NCI-H2081 (cell line): Measurements from ENCODE around the gene MECR.
"Not testable (repeated sequence)": the region's sequence is repeated elsewhere in the genome, so short reads cannot be mapped to it uniquely, and the experiment has no call there.

Experiments used
- DNase-seq, 2 experiments: peaks; one replicate each; lab custom pipeline; 2025; lab: John Stamatoyannopoulos, UW

MECR gene

DNA sequence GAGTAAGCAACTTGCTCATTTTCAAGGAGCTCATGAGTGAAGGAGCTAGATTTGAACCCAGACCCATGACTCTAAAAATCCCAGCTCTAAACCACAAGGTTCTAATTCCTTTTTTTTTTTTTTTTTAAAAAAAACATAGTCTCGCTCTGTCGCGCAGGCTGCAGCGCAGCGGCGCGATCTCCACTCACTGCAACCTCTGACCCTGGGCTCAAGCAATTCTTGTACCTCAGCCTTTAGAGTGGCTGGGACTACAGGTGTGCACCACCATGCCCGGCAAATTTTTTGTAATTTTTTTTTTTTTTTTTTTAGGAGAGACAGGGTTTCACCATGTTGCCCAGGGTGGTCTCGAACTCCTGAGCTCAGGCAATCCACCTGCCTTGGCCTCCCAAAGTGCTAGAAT, 62.8 kb downstream of the MECR start:
- DNase-seq, result no peak

DNA sequence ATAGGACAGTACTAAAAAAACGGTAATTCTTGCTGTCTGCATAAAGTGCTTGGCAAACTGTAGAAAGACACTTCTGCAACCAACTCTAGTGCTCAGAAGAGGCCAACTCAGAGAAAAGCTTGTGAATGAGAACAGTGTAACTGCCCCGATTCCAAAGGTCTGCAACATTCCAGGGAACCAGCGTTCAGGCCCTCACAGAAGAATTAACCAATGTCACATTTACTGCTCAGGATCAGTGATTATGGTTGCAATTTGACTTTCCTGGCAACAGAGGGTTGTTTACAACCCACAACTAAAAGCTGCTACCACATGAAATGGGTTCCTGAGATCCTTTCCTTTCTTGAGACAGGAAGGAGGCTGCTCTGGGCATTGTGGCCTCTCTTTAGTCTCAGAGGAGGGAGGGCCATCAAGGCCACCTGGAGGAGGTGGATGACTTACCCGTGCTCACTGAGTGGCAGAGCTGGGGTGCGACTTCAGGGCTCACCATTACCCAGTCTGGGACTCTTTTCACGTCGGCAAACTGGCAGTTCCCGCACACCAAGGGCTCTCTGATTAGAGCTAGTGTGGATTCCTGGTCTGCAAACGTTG, 64.3 kb downstream of the MECR start:
- DNase-seq, result no peak

DNA sequence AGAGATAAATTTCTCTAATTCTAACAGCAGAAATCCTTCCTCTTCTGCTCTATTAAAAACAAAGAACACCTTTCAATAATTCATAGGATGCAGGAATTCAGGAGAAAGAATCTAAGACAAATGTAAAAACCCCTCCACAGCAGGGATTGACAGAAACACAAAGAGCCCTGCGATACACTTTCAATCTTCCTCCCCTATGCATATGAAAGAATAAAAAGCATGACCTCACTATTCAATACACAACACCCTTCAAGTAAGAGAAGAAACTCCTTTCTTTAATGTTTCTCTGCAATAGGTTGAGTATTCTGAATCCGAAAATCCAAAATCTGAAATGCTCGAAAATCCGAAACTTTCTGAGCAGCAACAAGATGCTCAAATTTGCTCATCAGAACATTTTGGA, 66.1 kb downstream of the MECR start:
- no peak for DNase-seq

DNA sequence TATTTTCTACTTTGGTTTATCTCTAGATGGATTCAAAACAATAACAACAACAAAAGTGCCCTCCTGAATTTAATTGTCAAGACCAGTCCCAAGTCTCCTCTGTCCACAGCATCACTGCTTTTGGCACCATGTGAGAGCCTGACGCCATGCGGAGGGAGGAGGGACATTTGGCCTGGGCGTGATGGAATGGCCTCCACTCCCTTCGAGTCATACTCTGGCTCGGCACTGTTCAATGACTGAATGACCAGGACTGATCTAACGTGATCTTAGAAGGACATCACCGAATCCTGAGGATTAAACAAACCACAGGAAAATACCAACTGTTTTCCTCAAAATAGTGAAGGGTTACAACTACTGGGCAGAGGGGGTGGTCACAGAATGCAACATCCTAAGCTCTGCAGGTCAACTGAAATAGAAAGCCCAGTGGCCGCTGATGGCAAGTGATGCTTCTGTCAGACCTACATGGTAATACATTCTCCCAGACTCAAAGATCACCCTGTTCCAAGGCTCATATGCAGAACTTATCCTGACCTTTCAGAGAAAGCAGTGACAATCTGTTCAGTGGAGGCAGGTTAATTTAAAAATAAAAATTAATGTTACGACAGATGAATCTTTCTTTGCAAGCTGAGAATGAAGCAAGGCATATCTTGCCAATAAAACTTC, 68.1 kb downstream of the MECR start:
- no peak for DNase-seq

DNA sequence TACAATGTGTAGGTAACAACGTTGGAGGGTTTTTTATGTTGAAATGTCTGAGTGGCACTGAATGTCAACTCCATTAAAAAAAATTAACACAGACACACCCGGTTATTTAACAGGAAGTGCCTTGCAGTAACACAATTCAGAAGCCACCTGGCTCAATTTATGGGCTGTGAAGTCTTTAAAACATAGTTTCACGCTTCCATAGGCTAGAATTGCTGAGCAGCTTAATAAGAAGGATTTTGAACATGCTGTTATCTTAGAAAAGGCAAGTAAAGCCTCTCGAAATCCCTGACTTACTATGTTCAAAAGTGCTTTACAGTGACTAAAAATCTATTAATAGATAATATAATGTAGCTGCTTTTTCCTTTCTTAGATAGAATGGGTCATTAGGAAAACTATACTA, 68.7 kb downstream of the MECR start:
- peak in 1 of 2 experiments; percentile 24 for DNase-seq

DNA sequence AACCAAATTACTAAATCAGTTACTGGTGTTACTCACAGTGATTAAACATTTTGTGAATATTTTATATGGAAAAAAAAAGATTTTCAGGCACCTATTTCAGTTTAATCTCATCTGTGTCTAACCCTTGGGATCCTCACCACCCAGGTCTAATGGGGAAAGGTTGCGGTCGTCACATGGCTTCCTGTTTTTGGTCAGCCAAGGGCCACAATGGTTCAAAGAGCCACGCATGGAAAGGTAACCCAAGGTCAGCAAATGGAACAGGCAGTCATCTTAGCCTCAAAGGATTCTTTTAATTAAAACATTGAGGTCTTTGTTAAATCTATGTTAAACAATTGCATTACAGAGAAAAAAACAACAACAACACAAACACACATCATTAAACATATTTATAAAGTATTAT, 71.0 kb downstream of the MECR start:
- DNase-seq, result no peak

DNA sequence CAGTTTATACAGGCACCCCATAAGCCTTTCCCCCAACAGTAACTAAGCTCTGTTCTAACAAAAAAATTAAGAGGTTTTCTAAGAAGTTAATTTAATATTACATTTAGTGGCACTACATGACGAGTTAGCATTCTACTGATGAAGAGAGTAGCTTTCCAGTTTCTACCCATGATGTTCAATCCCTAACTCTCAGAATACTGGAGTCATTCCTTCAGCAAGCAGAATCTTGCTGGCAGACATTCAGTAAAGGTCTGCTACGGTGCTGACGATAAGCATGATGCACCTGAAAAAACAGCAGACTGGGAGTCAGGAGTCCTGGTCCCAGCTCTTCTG, 73.5 kb downstream of the MECR start:
- DNase-seq, result no peak

DNA sequence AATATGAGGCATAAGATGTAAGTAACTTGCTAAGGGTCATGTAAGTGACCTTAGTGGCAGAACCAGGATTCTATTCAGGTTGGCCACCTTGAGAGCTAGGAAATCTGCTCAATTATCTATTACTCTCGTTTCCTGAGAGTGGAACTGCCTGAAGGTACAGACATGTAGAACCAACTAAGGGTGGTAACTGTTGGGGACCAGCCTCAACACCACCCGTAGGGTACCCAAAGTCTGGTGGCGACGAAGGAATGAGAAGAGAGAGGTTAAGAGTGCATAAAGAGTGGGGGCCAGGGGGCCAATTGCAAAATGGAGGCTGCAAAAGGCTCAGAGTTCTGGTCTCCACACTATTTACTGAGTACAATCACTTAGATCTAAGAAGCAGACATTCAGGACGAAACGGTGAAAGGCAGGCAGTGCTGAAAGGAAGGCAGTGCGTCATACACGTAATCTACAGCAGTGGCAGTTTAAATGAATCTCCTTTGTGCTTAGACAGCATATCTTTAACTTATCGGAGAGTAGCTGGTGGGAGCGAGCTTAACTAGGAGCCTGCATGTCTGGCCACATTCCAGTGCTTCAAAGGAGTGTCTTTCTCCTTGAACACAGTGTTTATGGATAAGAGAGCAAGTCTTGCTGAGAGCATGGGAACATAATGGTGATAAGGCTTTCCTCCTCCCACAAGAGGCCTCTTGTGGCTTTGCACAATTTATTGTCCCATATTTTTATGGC, 74.0 kb downstream of the MECR start:
- no peak for DNase-seq

DNA sequence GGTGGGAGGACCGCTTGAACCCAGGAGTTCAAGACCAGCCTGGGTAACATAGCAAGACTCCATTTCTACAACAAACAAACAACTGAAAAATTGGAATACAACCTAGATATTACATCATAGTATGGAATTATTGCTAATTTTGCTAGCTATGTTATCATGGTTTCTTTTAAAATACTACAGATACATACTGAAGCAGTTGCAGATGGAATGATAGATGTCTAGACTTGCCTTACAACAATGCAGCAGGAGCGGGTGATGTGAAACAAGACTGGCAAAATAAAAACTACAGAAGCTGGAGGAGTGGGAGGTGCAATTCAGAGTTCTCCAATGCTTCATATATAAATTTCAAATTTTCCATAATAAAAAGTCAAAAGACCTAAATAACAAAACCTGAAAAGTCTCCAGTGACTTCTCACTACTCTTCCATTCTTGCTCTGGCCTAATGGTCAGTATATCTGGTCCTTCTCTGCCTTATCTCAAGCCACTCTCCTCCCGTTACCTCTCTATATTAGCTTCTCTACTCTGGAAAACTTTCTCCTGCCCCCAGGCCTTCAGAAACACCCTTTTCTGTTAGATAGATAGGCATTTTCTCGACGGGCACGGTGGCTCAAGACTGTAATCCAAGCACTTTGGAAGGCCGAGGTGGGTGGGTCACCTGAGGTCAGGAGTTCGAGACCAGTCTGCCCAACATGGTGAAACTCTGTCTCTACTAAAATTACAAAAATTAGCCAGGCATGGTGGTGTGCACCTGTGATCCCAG, 78.5 kb downstream of the MECR start:
- DNase-seq, result no peak

DNA sequence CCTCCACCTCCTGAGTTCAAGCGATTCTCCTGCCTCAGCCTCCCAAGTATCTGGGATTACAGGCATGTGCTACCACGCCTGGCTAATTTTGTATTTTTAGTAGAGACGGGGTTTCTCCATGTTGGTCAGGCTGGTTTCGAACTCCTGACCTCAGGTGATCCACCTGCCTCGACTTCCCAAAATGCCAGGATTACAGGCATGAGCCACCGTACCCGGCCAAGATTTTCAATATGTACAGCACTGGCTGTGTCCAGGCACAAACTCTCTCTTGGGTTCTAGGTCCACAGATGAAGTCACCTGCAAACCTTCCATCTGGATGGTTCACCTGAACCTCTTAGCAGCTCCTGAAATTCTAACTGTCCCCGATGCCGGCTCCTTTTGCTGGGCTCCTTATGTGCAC, 80.4 kb downstream of the MECR start:
- DNase-seq, result not testable (repeated sequence)

DNA sequence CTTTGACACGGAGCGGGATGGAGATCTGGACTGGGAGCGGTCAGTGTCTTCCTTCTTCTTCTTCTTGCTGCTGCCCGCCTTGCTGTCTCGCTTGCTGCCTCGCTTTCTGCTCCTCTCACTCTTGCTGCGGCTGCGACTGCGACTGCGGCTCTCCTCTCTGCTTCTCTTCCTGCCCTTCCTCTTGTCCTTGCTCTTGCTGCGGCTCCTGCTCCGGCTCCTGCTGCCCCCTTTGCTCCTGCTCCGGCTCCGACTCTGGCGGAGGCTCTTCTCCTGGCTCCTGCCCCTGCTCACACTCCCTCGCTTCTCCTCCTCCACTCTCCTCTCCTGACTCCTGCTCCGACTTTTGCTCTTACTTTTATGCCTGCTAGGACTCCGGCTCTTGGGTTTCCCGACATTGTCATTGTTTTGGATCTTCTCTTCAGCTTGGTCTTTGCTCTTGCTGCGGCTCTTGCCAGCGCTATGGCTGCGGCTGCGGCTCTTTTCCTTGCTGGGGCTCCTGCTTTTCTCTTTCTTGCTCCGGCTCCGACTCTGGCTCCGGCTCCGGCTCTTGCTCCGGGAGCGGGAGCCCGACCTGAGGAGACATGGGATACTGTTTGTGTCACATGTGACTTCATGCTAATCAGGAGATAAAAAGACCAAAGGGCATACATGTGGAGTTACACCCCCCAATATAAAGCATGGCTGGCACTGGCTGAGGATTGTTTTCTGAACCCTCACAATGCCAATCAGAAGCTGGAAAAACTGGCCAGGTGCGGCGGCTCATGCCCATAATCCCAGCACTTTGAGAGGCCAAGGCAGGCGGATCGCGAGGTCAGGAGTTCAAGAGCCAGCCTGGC, 81.9 kb downstream of the MECR start:
- no peak for DNase-seq

DNA sequence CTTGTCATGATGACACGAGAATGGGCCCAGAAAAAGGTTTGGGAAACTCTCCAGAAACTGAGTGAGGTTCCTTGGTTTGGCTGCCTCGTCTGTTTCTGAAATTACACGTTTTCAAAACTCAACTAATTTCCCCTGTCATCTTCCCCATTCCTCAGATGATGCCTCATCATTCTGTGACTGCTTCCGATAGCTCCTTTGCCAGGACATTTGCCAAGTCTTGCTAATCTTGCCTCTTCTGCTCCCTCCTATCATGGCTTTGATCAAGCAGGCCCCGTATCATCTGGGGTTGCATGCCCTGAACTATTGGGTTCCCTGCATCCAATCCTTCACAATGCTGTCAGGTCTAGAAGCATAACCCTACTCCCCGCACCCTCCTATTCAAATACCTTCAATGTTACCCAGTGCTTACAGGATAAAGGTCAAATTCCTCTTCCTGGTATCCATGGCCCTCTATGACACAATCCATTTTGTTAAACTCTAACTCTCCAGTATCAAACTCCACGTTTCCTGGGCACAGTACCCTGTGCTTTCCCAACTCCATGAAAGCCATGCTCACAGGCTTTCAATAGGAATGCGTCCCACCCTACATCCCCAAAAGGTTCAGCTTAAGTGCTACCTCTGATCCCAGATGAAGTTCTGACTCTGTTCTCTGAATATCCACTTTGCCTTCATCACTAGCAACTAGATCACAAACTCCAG, 84.8 kb downstream of the MECR start:
- no peak for DNase-seq

DNA sequence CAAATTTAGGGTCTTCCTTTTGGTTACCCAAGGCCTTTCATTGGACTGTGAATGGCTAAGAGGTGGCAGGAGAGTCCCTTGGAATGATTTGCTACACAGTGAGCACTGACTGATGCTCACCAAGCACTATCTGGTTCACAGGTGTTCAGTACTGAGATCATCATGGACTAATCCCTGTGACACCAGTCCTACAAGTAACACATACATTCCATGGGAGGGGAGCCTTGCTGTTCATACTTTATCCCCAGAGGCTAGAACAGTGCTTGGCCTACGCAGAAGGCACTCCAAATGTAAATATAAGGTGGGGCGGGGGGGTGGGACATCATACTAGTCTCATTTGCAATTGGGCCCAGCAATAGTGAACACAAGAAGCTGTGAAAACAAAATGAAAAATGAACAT, 86.6 kb downstream of the MECR start:
- DNase-seq, result no peak

DNA sequence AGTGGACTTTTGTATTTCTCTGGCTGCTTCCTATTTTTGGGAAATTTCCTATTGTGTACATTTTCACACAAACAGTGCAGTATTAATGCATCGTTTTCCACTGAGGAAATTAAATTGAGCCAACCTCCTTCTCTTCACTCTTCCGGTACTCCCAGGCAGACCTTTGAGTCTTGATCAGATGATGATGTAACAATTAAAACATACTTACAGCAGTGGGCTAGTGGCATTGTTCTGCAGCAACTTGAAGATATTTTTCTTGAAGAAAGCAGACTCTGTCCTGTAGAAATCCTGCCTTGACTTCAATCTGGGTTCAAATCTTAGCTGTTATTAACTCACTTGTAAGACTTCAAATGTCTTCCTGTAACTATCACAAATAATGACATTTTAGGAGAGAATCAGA, 88.0 kb downstream of the MECR start:
- DNase-seq, result no peak
